ENCODE results near the gene KLK10.

- no peak for TF ChIP-seq MXI1 (IDR thresholded peaks at IDR 0.05; ENCODE audit: low read depth, low read length)
- TF ChIP-seq CTCF (IDR thresholded peaks at IDR 0.05) = no peak
- no peak for TF ChIP-seq TEAD4 (IDR thresholded peaks at IDR 0.05; ENCODE audit: borderline replicate concordance, insufficient read depth)
- no peak for TF ChIP-seq CHD2 (IDR thresholded peaks at IDR 0.05; ENCODE audit: low read length, partially characterized antibody)
- TF ChIP-seq EZH2phosphoT487 (IDR thresholded peaks at IDR 0.05; ENCODE audit: borderline replicate concordance, low read depth) = no peak
- no peak for TF ChIP-seq IRF3 (IDR thresholded peaks at IDR 0.05; ENCODE audit: low read depth, low read length)
These were observed 17.0 kb upstream of the KLK10 start for GRCh38 chr19:51036519-51036918.
